Right lobe of liver (tissue), 6 donors: Measurements from ENCODE around the gene RABL6. TPM values are rescaled to one million over a fixed set of nuclear protein-coding genes. Genes with fewer than 3 reads are reported as not detected.

Source experiments
- ATAC-seq, 4 donors: fragments of 200-7000 bp; cut with Tn5 transposase; one replicate each; pipeline ENCODE4 v1.9.1; 2020; ENCODE audit warnings: mild to moderate bottlenecking in 4 of 4, moderate library complexity in 4 of 4
- DNase-seq, 3 donors: peaks; one replicate each; pipeline ENCODE4 v3.0.0-alpha.2; 2020
- H3K27ac ChIP-seq, 3 donors: fragments of 200-600 bp; one replicate each; pipeline ENCODE4 v1.8.0; 2022
- H3K27me3 ChIP-seq, 2 donors: fragments of 200-600 bp; one replicate each; pipeline ENCODE4 v1.8.0; 2022
- H3K36me3 ChIP-seq, 4 donors: fragments of 200-600 bp; sonication (generic) in 1 of 4; one replicate each; pipeline versions ENCODE4 v1.5.1 to v1.8.0; 2017 to 2022; ENCODE audit warnings: control low read depth in 1 of 4
- H3K4me1 ChIP-seq, 4 donors: fragments of 200-600 bp; sonication (generic) in 1 of 4; one replicate each; pipeline versions ENCODE4 v1.5.1 to v1.8.0; 2017 to 2022; ENCODE audit warnings: control low read depth in 1 of 4
- H3K4me3 ChIP-seq, 3 donors: fragments of 200-600 bp; one replicate each; pipeline ENCODE4 v1.8.0; 2022
- H3K9me3 ChIP-seq, 4 donors: fragments of 200-600 bp; sonication (generic) in 1 of 4; one replicate each; pipeline versions ENCODE4 v1.5.1 to v1.8.0; 2017 to 2022; ENCODE audit warnings: control low read depth in 1 of 4
- CTCF ChIP-seq, 4 donors: fragments of 200-600 bp in 3 of 4; fragments of 450-650 bp in 1 of 4; IDR thresholded peaks; one replicate each; pipeline versions ENCODE4 v1.5.1 to v1.8.0; 2016 to 2022; ENCODE audit warnings: antibody characterized with exemption in 4 of 4, mild to moderate bottlenecking in 2 of 4
- POLR2A ChIP-seq: fragments of 450-650 bp; IDR thresholded peaks from one replicate; pipeline ENCODE4 v1.6.1; 2017; ENCODE audit warnings: antibody characterized with exemption, mild to moderate bottlenecking
- WGBS: methylation state at CpG from one replicate; pipeline ENCODE4 v1.1.6; 2018; ENCODE audit warnings: low coverage, low lambda C conversion rate; ENCODE audit not compliant: insufficient coverage; ENCODE audit errors: missing lambda C conversion rate; 5-methylcytosine and 5-hydroxymethylcytosine counted together
- intact Hi-C, 2 donors: fragments of 100-400 bp; cut with DNase I; formaldehyde crosslinking; loops; one replicate each; pipeline versions ENCODE4 v1.11.2 to v1.14.1; 2022
- total RNA-seq, 6 experiments: library from RNA; depleted of rRNA in 2 of 6; stranded (reverse); fragments of >200 nt in 2 of 6; fragmentation: NEBNext Ultra II Directional in 3 of 6; extraction: Animal tissue kit (Norgen Biotek cat#: 25700) in 3 of 6; gene quantifications; one replicate each; pipeline versions ENCODE4 v1.1.0 to v1.2.4, GENCODE V29; 2016 to 2023
- donor health status: DM: no; HTN: yes; CAD: no.
- donor health status: DM: no; HTN: no; CAD: no.
- donor health status: DM: no; HTN: no; CAD: no.
- donor health status: DM: no; HTN: yes; CAD: no.
- donor health status: DM: no; HTN: yes; CAD: no.

Gene RABL6
- total RNA-seq, 6 experiments from 2014 or later, result 8.0 to 14.8 (median 12.4) TPM

GRCh38 chr9:136853596-136854112 is 45.9 kb downstream of the RABL6 start:
- intact Hi-C loops, result no loop called here
- WGBS, result 68% methylated on average over 4 of the region's 18 CpGs
- no peak overlapping the region for H3K27ac ChIP-seq

GRCh38 chr9:136854113-136854841 is 46.5 kb downstream of the RABL6 start:
- WGBS, result 87% methylated on average over 12 of the region's 30 CpGs
- no peak overlapping the region for H3K4me3 ChIP-seq
- ATAC-seq, result no peak
- TF ChIP-seq CTCF (IDR thresholded peaks at IDR 0.05) (no peak), POLR2A (no peak)
- intact Hi-C loops, result no loop called here
- peaks cover 0 to 4% (median 0%) of the 10 kb centered on the region in 4 donors for H3K36me3 ChIP-seq
- H3K9me3 ChIP-seq, result no peaks in the 10 kb centered on the region
- H3K4me1 ChIP-seq, result peaks cover 0 to 41% (median 20%) of the 10 kb centered on the region in 4 donors
- DNase-seq, result peak; percentile 31 to 58 (median 56)
- no peak overlapping the region for H3K27ac ChIP-seq
- H3K27me3 ChIP-seq, result no peaks in the 10 kb centered on the region

More at GRCh38 chr9:136853596-136854112, 45.9 kb downstream of the RABL6 start:
- Histone ChIP-seq H3K9me3 (no peaks in the 10 kb centered on the region), H3K4me3 (no peak overlapping the region), H3K4me1 (peaks cover 0 to 35% (median 17%) of the 10 kb centered on the region in 4 donors), H3K36me3 (peaks cover 0 to 4% (median 0%) of the 10 kb centered on the region in 4 donors), H3K27me3 (no peaks in the 10 kb centered on the region)
- ATAC-seq (no peak), DNase-seq (peak in 2 of 3 donors; percentile 48 to 52)
- TF ChIP-seq CTCF (IDR thresholded peaks at IDR 0.05), result no peak
- no peak for TF ChIP-seq POLR2A

- Histone ChIP-seq H3K27me3 (no peaks in the 10 kb centered on the region), H3K4me3 (no peak overlapping the region), H3K27ac (no peak overlapping the region), H3K9me3 (no peaks in the 10 kb centered on the region), H3K36me3 (peaks cover 0 to 4% (median 0%) of the 10 kb centered on the region in 4 donors), H3K4me1 (peaks cover 0 to 45% (median 22%) of the 10 kb centered on the region in 4 donors)
- DNase-seq (peak in 2 of 3 donors; percentile 16 to 45), ATAC-seq (no peak)
- 80% methylated on average over 1 of the region's 23 CpGs for WGBS
- intact Hi-C loops, result no loop called here
- no peak for TF ChIP-seq CTCF (IDR thresholded peaks at IDR 0.05)
- TF ChIP-seq POLR2A, result no peak
These were observed 47.2 kb downstream of the RABL6 start for GRCh38 chr9:136854842-136855460.

GRCh38 chr9:136855461-136856078 is 47.8 kb downstream of the RABL6 start:
- H3K9me3 ChIP-seq, result no peaks in the 10 kb centered on the region
- no peaks in the 10 kb centered on the region for H3K27me3 ChIP-seq
- TF ChIP-seq CTCF (IDR thresholded peaks at IDR 0.05) (no peak), POLR2A (no peak)
- no CpG with 5 or more reads among the region's 26 CpGs for WGBS
- ATAC-seq (no peak), DNase-seq (peak in 2 of 3 donors; percentile 21 to 47)
- no peak overlapping the region for H3K27ac ChIP-seq
- H3K36me3 ChIP-seq, result peaks cover 0 to 4% (median 0%) of the 10 kb centered on the region in 4 donors
- intact Hi-C loops, result no loop called here
- no peak overlapping the region for H3K4me3 ChIP-seq
- peaks cover 0 to 42% (median 20%) of the 10 kb centered on the region in 4 donors for H3K4me1 ChIP-seq
